HG02588 (cell line): ENCODE data around the gene TLR7.
A peak's percentile ranks its signal among the peaks of the same experiment; 100 is the strongest.

ENCODE experiments used
- ATAC-seq: cut with Tn5 transposase; IDR thresholded peaks from one replicate; pipeline ENCODE4 v1.9.1; 2021; ENCODE audit warnings: mild to moderate bottlenecking, moderate library complexity; ENCODE audit not compliant: unreplicated experiment

The TLR7 gene

GRCh38 chrX:12866451-12867377 is at the start of gene TLR7:
TLR7 (plus strand) TSS chrX:12867072; CDS start chrX:12867579, 507 bp downstream.
- no peak for ATAC-seq

- no peak for ATAC-seq
These were observed 49.3 kb upstream of the TLR7 start for GRCh38 chrX:12817528-12817927.

DNA sequence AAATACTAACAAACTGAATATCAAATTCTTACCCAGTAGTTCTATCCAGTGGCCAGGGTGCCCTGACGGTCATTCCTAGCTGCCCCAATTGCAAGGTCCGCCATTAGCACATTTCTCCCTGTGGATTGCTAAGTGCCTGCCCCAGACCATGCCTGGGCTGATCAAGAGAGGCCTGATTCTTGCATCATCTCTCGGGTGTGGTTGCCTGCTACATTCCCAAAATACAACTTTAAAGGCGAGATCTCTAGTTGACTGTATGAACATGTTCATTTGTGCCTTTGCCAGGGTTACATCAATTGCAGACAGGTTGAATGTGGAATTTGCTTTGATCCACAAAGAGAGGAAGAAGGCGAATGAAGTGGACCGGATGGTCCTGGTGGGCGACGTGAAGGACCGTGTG is 47.6 kb upstream of the TLR7 start:
- no peak for ATAC-seq

DNA sequence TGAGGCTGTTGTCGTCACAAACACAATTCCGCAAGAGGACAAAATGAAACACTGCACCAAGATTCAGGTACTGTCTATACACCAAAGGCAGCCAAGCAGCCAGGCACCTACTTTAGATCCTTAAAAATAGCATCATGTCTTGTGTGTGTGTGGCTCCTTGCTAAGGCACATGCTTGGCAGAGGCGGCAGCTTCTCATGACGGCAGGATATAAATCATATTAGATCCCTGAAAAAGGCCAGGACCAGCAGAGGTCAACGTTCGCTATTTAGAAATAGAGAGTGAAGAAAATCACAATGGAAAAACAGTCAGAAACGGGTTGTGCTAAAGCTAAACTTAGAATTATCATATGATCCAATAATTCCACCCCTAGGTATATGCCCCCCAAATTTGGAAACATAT is 46.1 kb upstream of the TLR7 start:
- ATAC-seq: no peak

GRCh38 chrX:12824944-12825343 is 41.9 kb upstream of the TLR7 start:
- ATAC-seq: no peak

DNA sequence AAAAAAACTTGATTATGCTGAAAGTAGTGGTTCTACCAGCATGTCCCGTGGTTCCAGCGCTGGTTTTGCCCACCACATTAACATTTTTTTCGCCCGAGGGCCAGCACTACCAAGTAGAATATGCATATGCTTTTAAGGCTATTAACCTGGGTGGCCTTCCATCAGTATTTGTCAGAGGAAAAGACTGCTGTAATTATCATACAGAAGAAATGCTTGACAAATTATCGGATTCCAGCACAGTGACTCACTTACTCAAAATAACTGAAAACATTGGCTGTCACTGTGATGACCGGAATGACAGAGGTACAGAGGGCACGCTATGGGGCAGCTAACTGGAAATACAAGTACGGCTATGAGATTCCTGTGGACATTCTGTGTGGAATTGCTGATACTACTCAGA is 41.1 kb upstream of the TLR7 start:
- no peak for ATAC-seq

GRCh38 chrX:12843061-12843667 is 23.7 kb upstream of the TLR7 start:
- ATAC-seq: peak; percentile 21

GRCh38 chrX:12843668-12844279 is 23.1 kb upstream of the TLR7 start:
- ATAC-seq: peak; percentile 88

DNA sequence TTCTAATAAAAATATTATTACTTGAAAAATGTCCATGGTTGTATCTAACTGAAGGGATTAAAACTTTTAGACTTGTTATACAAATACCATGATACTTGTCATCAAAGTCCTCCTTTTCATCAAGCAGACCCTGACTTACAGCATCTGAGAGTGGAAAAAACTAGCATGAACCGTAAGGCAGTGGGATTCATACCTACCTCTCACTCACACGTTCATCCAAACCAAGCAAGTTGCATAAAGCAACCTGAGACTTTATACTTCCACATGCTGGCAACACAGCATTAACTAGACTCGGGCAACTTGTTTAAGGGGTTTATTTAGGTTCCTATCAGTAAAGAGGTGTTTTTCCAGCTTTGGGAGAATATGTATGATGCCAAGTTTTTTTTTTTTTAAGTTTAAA is 22.6 kb upstream of the TLR7 start:
- ATAC-seq: no peak

- ATAC-seq: no peak
These were observed 1.5 kb upstream of the TLR7 start for GRCh38 chrX:12865359-12865758.

DNA sequence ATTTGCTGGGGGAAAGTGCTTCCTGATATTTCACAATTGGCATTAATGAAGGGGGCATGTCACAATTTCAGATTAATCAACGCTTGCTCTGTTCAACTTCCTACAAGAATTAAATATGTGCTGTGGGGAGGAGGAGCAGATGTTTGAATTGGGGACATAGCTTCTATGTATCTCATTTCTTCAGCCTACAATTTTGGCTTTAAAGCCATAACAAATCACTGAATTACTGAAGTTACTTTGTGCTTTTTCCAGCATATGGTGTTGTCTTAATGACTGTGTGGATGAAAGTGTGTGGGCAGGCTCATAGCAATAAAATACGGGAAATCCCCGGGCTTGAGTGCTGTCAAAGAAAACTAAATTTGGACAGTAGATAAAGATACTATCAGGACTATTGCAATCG is 813 bp downstream of the TLR7 start:
- no peak for ATAC-seq

GRCh38 chrX:12868747-12869146 is 1.9 kb downstream of the TLR7 start:
- peak; percentile 67 for ATAC-seq

- no peak for ATAC-seq
These were observed 4.4 kb downstream of the TLR7 start for GRCh38 chrX:12871257-12871656.

DNA sequence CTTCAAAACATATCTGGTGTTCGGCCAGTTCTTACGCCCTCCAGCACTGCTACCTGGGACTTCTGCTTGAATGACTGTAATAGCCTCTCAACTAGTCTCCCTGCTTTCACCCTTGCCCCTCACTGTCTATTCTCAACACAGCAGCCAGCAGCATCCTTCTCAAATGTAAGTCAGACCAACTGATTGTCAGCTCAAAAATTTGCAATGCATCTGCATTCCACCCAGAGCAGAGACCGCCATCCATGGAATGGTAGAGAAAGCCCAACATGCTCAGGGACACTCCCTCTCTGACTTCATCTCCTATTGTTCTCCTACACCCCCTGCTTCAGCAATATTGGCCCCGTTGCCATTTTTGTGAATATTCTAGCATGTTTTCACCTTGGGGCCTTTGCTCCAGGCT is 5.9 kb downstream of the TLR7 start:
- ATAC-seq: no peak

- no peak for ATAC-seq
These were observed 7.7 kb downstream of the TLR7 start for GRCh38 chrX:12874581-12874980.

DNA sequence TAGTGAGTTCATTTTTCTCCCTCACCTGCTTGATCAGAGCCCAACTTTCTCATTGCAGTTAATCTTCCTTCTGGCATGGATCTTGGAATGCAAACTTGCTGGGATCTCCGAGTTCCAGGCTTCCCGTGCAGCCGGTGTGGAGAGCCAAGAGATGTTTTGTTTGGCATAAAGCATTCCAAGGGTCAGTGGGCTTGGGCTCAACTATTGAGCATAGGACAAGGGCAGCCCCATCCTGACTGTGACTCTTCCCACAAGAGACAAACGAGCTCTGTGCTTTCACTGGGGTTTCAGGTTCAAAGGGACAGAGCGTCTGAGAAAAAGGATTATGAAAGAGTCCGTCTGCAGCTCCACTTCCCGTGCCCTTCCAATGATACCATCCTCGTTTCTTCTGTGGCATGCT is 10.5 kb downstream of the TLR7 start:
- no peak for ATAC-seq

- no peak for ATAC-seq
These were observed 11.7 kb downstream of the TLR7 start for GRCh38 chrX:12878536-12878935.

GRCh38 chrX:12881914-12882313 is 15.0 kb downstream of the TLR7 start:
- ATAC-seq: no peak

GRCh38 chrX:12885508-12885907 is 18.6 kb downstream of the TLR7 start:
- ATAC-seq: no peak

- ATAC-seq: no peak
These were observed 19.7 kb downstream of the TLR7 start for GRCh38 chrX:12886545-12886944.

DNA sequence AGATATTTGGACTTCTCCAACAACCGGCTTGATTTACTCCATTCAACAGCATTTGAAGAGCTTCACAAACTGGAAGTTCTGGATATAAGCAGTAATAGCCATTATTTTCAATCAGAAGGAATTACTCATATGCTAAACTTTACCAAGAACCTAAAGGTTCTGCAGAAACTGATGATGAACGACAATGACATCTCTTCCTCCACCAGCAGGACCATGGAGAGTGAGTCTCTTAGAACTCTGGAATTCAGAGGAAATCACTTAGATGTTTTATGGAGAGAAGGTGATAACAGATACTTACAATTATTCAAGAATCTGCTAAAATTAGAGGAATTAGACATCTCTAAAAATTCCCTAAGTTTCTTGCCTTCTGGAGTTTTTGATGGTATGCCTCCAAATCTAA is 20.3 kb downstream of the TLR7 start:
- no peak for ATAC-seq

GRCh38 chrX:12887767-12888166 is 20.9 kb downstream of the TLR7 start:
- no peak for ATAC-seq
